ENCODE results near the gene ANKH. TPM values are rescaled to one million over a fixed set of nuclear protein-coding genes. Genes with fewer than 3 reads are reported as not detected.

ANKH gene
- total RNA-seq, 1 experiment from 2014 or later: 16.9 TPM

DNA sequence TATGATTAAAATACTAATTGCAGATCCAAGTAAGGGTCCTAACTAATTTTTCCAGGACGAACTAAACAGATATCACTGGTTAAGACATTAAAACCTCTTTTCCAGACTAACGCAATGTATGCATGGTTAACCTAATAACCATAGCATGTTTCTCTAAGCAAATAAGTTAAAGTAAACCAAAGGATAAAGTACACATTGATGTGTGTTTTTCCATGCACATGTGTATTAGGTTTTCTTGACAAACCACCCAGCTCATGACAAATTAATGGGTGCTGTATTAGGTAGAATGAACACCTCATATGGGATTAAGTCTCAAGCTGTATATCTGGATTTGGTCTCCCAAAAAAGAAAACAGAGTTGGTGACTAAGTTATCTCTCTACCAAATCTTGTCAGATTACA lies 45.6 kb downstream of the ANKH start (continued):
- TF ChIP-seq TEAD4 (CRISPR knock-in tag; IDR thresholded peaks at IDR 0.05) (no peak), NR3C1 (CRISPR knock-in tag; conservative IDR thresholded peaks at IDR 0.05; ENCODE audit: low read depth) (no peak), GABPB1 (CRISPR knock-in tag; IDR thresholded peaks at IDR 0.05) (no peak), ZNF281 (CRISPR knock-in tag; IDR thresholded peaks at IDR 0.05) (no peak), ELF4 (CRISPR knock-in tag; IDR thresholded peaks at IDR 0.05; ENCODE audit: low read depth) (no peak)
- TF ChIP-seq, protein P1, sequence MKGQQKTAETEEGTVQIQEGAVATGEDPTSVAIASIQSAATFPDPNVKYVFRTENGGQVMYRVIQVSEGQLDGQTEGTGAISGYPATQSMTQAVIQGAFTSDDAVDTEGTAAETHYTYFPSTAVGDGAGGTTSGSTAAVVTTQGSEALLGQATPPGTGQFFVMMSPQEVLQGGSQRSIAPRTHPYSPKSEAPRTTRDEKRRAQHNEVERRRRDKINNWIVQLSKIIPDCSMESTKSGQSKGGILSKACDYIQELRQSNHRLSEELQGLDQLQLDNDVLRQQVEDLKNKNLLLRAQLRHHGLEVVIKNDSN (CRISPR knock-in tag; IDR thresholded peaks at IDR 0.05): no peak

- H3K9me3 Mint-ChIP-seq: no peaks in the 10 kb centered on the region
- CTCF ChIA-PET: no interaction called here
- POLR2A ChIA-PET: interaction anchor here (0.6 to 0.7 kb wide), 2 partner anchors 9 to 28 kb away, joined by 3 read pairs; no protein-coding TSS in a partner anchor
Observed at GRCh38 chr5:14824499-14824898, 47.1 kb downstream of the ANKH start.

DNA sequence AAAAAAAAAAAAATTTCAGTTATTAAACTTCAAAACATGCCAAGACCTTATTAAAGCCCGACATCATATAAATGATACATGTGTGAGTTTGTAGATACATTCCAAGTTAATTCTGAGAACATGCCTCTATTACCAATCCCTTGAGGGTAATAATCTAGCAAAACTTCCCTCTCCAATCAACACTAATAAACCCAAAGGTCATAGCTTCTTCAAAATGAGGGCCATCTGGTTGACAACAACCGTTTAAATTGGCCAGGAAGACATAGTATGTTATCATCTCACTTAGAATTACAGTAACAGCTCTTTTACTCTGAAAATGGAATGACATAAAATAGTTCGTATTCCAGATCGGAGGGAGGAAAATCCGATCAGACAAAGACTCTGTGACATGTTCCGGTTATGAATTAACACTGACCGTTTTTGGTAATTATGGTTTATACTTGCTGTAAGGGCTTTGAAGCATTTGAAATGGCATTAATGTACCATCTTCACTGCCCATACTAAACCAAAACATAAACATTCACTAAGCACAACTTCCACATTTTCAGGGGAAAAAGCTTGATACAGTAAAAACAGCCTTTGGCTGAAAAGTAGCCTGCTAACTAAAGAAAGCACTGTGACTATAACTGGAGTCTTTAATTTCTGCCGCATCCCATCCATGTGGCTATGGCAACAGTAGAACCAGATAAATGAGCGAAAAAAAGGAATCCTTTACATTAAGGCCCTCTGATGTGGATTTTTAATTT lies 50.3 kb downstream of the ANKH start:
- POLR2A ChIA-PET: no interaction called here
- H3K4me1 Mint-ChIP-seq: peaks cover 5% of the 10 kb centered on the region
- CTCF ChIA-PET: no interaction called here

More at GRCh38 chr5:14824499-14824898, 47.1 kb downstream of the ANKH start:
- peaks cover 5% of the 10 kb centered on the region for H3K4me1 Mint-ChIP-seq
- ATAC-seq (no peak), DNase-seq (ENCODE audit: low spot score) (no peak)
- no peak overlapping the region for H3K27ac Mint-ChIP-seq
- no peak for TF ChIP-seq SMAD3 (CRISPR knock-in tag; IDR thresholded peaks at IDR 0.05; ENCODE audit: borderline replicate concordance)
- no peak for TF ChIP-seq CBFB (CRISPR knock-in tag; IDR thresholded peaks at IDR 0.05; ENCODE audit: low read depth)
- TF ChIP-seq GTF2I (CRISPR knock-in tag; conservative IDR thresholded peaks at IDR 0.05): no peak
- no peak for TF ChIP-seq IRF2 (CRISPR knock-in tag; IDR thresholded peaks at IDR 0.05; ENCODE audit: borderline replicate concordance, low read depth)
- no peak for TF ChIP-seq ATF3 (CRISPR knock-in tag; conservative IDR thresholded peaks at IDR 0.05)
- no peak for TF ChIP-seq JUN (CRISPR knock-in tag; IDR thresholded peaks at IDR 0.05)
- no peaks in the 10 kb centered on the region for H3K36me3 Mint-ChIP-seq
- no peaks in the 10 kb centered on the region for H3K27me3 Mint-ChIP-seq (ENCODE audit: low read depth)
- no peak overlapping the region for H3K4me3 Mint-ChIP-seq

More for the DNA sequence above, 50.3 kb downstream of the ANKH start:
- Mint-ChIP-seq H3K4me3 (no peak overlapping the region), H3K27ac (no peak overlapping the region), H3K36me3 (no peaks in the 10 kb centered on the region), H3K9me3 (no peaks in the 10 kb centered on the region), H3K27me3 (ENCODE audit: low read depth) (no peaks in the 10 kb centered on the region)
- DNase-seq (ENCODE audit: low spot score) (no peak), ATAC-seq (no peak)
- TF ChIP-seq, protein P2, sequence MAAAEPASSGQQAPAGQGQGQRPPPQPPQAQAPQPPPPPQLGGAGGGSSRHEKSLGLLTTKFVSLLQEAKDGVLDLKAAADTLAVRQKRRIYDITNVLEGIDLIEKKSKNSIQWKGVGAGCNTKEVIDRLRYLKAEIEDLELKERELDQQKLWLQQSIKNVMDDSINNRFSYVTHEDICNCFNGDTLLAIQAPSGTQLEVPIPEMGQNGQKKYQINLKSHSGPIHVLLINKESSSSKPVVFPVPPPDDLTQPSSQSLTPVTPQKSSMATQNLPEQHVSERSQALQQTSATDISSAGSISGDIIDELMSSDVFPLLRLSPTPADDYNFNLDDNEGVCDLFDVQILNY (CRISPR knock-in tag; IDR thresholded peaks at IDR 0.05): no peak
- TF ChIP-seq, protein P3, sequence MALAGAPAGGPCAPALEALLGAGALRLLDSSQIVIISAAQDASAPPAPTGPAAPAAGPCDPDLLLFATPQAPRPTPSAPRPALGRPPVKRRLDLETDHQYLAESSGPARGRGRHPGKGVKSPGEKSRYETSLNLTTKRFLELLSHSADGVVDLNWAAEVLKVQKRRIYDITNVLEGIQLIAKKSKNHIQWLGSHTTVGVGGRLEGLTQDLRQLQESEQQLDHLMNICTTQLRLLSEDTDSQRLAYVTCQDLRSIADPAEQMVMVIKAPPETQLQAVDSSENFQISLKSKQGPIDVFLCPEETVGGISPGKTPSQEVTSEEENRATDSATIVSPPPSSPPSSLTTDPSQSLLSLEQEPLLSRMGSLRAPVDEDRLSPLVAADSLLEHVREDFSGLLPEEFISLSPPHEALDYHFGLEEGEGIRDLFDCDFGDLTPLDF (CRISPR knock-in tag; IDR thresholded peaks at IDR 0.05): no peak
- TF ChIP-seq ZNF232 (CRISPR knock-in tag; IDR thresholded peaks at IDR 0.05): no peak
- TF ChIP-seq STAT6 (CRISPR knock-in tag; conservative IDR thresholded peaks at IDR 0.05; ENCODE audit: low read depth): no peak
- no peak for TF ChIP-seq ZNF317 (CRISPR knock-in tag; IDR thresholded peaks at IDR 0.05; ENCODE audit: borderline replicate concordance, low read depth)
- TF ChIP-seq, protein P4, sequence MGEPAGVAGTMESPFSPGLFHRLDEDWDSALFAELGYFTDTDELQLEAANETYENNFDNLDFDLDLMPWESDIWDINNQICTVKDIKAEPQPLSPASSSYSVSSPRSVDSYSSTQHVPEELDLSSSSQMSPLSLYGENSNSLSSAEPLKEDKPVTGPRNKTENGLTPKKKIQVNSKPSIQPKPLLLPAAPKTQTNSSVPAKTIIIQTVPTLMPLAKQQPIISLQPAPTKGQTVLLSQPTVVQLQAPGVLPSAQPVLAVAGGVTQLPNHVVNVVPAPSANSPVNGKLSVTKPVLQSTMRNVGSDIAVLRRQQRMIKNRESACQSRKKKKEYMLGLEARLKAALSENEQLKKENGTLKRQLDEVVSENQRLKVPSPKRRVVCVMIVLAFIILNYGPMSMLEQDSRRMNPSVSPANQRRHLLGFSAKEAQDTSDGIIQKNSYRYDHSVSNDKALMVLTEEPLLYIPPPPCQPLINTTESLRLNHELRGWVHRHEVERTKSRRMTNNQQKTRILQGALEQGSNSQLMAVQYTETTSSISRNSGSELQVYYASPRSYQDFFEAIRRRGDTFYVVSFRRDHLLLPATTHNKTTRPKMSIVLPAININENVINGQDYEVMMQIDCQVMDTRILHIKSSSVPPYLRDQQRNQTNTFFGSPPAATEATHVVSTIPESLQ (CRISPR knock-in tag; IDR thresholded peaks at IDR 0.05): no peak
- TF ChIP-seq, protein P5, sequence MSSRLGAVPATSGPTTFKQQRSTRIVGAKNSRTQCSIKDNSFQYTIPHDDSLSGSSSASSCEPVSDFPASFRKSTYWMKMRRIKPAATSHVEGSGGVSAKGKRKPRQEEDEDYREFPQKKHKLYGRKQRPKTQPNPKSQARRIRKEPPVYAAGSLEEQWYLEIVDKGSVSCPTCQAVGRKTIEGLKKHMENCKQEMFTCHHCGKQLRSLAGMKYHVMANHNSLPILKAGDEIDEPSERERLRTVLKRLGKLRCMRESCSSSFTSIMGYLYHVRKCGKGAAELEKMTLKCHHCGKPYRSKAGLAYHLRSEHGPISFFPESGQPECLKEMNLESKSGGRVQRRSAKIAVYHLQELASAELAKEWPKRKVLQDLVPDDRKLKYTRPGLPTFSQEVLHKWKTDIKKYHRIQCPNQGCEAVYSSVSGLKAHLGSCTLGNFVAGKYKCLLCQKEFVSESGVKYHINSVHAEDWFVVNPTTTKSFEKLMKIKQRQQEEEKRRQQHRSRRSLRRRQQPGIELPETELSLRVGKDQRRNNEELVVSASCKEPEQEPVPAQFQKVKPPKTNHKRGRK (CRISPR knock-in tag; IDR thresholded peaks at IDR 0.05; ENCODE audit: borderline replicate concordance): no peak
- no peak for TF ChIP-seq CREM (CRISPR knock-in tag; IDR thresholded peaks at IDR 0.05)
- TF ChIP-seq SP1 (CRISPR knock-in tag; conservative IDR thresholded peaks at IDR 0.05): no peak
- no peak for TF ChIP-seq MYBL2 (CRISPR knock-in tag; IDR thresholded peaks at IDR 0.05)
- TF ChIP-seq TEAD4 (CRISPR knock-in tag; IDR thresholded peaks at IDR 0.05): no peak
- TF ChIP-seq NFATC4 (CRISPR knock-in tag; IDR thresholded peaks at IDR 0.05): no peak
